NCI-H69 (cell line): ENCODE measurements around the gene CCDC14.
"Not testable (repeated sequence)": the region's sequence is repeated elsewhere in the genome, so short reads cannot be mapped to it uniquely, and the experiment has no call there.

ENCODE experiments used
- DNase-seq: peaks from one replicate; lab custom pipeline; 2025; lab: John Stamatoyannopoulos, UW

Gene CCDC14

DNA sequence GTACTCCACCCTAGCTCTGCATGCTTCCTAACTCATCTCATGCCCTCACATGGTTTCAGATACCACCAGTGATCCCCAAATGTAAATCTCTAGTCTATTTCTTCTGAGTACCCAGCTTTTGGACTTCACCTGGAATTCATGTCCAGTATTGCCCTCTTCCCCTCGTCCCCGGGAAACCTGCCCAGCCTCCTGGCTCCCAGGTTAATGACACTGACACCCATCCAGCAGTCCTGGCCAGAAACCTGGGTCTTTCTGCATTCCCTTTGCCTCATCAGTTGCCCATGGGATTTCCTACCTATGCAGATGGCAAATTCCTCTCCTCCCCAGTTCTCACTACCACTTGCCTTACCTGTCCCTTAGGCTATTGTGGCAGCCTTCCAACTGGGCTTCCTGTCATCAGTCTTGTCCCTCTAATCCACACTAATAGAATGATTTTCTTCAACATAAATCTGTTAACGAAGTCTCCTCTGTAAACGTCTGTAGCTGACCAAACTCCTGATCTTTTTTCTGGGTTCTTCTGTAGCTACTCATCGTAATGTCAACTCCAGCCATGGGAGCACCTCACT lies 61.6 kb downstream of the CCDC14 start:
- peak; percentile 67 for DNase-seq

DNA sequence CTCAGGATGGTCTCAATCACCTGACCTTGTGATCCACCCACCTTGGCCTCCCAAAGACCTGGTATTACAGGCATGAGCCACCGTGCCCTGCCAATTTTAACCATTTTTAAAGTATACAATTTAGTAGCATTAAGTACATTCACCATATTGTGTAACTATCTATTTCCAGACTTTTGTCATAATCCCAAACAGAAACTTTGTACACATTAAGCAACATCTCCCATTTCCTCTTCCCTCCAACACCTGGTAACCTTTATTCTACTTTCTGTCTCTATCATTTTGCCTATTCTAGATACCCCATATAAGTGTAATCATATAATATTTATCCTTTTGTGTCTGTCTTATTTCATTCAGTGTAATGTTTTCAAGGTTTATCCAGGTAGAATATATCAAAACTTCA lies 68.0 kb downstream of the CCDC14 start:
- DNase-seq, result no peak

DNA sequence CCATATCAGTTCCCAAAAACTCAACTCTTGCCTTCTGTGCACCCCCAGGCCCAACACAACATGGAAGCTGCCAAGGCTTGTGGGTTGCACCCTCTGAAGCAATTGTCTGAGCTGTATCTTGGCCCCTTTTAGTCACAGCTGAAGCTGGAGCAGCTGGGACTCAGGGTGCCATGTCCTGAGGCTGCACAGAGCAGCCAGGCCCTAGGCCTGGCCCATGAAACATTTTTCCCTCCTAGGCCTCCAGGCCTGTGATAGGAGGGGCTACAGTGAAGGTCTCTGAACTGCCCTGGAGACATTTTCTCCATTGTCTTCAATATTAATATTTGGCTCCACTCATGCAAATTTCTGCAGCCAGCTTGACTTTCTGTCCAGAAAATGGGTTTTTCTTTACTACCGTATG lies 68.8 kb downstream of the CCDC14 start:
- no peak for DNase-seq

DNA sequence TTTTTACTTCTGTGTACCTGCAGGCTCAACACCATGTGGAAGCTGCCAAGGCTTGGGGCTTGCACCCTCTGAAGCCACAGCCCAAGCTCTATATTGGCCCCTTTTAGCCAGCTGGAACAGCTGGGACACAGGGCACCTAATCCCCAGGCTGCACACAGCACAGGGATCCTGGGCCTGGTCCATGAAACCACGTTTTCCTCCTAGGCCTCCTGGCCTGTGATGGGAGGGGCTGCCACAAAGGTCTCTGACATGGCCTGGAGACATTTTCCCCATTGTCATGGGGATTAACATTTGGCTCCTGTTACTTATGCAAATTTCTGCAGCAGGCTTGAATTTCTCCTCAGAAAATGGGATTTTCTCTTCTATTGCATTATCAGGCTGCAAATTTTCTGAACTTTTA lies 70.0 kb downstream of the CCDC14 start:
- DNase-seq, result not testable (repeated sequence)

DNA sequence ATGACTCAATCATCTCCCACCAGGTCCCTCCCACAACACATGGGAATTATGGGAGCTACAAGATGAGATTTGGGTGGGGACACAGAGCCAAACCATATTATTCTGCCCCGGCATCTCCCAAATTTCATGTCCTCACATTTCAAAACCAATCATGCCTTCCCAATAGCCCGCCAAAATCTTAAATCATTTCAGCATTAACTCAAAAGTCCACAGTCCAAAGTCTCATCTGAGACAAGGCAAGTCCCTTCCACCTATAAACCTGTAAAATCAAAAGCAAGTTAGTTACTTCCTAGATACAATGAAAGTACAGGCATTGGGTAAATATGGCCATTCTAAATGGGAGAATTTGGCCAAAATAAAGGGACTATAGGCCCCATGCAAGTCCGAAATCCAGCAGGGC lies 70.9 kb downstream of the CCDC14 start:
- not testable (repeated sequence) for DNase-seq

DNA sequence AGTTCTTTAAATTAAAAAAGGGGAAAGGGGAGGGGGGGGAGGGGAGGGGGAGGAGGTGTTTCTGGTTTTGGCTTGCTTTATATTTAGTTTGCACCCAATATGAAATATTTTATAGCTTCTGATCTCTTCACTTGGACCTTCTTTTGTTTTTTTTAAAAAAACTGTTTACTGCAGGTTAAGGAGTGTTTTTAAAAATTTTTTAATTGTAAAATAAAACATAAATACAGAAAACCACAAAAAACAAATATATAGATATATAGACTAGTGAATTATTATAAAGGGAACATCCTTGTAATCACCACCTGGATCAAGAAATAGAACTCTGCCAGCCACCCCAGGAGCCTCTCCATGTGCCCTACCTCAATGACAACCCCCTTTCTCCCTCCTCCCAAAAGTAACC lies 76.0 kb downstream of the CCDC14 start:
- DNase-seq, result no peak

DNA sequence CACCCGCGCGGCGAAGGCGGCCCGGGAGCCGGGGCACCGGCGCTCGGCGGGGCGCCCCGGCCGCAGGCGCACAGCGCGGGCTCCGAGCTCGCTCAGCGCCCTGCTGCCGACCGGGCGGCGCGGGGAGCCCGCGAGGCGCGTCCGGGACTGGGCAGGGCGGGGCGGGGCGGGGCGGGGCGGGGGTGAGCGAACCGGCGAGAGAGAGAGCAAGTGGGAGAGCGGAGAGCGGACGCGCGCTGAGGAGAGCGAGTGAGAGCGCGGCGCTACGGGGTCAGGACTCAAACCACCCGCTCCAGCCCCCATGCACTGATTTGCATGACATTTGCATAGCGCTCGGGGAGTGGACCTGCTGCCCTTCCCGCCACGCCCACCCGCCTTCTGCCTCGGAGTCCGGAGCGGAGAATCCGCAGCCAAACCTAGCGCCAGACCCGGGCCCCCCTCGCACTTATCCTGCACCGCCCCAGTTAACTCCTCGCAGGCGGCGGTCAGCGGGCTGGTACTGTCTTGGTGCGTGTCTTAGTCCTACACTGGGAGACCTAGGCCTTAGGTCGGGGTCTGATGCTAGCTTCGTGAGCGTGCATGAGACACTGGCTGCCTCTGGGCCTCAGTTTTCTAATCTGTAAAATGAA lies 76.7 kb downstream of the CCDC14 start, which contains the start of gene MYLK:
Gene MYLK, minus strand, starts transcription at position 130 of the 629 bp plus-strand sequence. CDS start 90,491 bp downstream, outside the sequence.
- DNase-seq, result peak; percentile 79

DNA sequence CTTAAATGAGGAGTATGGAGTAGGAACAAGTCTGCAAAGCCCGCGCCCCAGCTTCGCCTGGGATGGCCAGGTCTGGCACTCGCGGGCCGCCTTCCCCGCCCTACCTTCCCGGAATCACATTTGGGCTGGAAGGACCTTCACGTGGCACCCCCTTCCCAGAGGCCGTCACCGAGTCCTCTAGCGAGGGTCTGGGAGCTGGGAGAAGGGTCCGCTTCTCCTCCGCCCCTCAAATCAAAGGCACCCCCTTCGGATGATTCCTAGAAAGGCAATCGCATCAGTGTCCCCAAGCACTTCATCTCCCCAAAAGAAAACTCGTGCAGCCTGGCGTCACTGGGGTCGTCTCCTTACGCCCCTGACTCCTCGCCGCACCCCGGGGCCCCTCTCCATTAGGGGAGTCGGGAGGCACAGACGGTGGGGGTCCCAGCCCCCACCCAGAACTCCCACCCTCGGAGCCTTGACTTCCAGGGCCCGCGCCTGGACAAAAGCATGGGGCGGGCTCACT lies 77.3 kb downstream of the CCDC14 start:
- no peak for DNase-seq

DNA sequence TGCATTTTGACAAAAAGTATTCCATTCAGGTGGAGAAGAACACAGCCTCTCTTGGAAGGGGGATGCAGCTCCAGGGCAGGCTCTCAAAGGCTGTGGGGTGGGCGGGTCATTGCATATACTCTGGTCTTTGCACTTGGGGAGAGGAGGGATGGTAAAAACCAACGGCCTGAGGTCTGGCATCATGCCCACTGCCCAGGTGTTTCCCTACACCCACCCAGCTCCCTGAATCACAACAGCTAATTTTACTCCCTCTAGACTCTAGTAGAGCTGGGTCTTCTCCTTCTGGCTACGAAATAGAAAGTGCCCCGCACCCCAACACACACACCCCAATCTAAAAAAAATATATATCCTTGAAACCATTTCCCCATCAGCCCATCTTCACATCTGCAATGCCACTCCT lies 77.9 kb downstream of the CCDC14 start:
- peak; percentile 56 for DNase-seq

DNA sequence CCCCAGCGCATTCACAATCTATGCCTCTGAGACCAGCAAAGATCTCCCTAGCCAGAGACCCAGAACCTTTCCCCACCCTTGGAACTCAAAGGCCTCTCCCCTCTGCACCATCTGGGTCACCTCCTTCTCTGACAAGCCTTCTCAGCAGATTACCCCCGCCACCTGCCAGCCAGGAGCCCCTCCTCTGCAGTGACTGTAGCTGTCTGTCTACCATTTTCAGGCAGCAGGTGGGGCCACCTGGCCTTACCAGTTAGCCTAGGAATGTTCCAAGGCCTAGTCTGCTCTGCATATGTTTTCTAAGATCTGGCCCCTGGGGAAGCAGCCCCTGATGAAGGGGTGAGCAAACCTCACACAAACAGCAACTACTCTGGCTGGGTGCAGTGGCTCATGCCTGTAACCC lies 79.3 kb downstream of the CCDC14 start:
- peak; percentile 33 for DNase-seq

DNA sequence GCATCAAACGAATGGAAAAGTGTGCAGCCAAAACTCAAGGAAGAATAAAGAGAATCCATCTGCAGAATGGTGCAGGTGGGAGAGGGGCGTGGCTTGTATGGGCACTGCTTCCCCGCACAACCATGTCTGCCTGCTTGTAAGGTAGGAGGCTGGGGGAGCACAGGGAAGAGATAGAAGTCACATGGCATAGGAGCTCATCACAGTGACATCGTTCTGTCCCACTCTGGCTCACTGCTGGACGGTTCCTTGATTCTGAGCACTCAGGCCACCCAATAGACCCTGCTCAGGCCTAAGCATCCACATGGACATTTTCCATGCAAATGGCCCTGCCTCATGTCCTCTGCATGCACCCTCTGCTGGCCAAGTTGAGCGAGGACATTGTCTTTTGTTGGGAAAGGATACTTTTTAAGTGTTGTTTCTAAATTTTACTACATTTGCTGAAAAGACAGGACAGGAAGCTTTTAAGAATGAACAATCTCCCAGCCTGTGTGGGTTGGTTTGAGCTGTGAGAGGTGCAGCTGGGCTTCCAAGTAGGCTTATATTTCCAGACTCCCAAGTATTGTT lies 79.9 kb downstream of the CCDC14 start:
- peak; percentile 34 for DNase-seq

DNA sequence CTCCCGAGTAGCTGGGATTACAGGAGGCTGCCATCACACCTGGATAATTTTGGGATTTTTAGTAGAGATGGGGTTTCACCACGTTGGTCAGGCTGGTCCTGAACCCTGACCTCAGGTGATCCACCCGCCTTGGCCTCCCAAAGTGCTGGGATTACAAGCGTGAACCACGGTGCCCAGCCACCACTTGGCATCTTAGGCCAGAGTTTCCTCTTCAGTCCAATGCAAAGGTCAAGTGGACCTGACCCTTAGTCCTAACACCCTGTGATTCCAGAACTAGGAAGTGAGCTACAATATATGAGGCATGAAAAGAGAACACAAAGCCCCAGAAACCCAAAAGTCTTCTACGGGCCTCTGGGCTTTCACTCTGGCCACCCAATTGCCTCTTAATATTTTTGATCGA lies 82.2 kb downstream of the CCDC14 start:
- no peak for DNase-seq

DNA sequence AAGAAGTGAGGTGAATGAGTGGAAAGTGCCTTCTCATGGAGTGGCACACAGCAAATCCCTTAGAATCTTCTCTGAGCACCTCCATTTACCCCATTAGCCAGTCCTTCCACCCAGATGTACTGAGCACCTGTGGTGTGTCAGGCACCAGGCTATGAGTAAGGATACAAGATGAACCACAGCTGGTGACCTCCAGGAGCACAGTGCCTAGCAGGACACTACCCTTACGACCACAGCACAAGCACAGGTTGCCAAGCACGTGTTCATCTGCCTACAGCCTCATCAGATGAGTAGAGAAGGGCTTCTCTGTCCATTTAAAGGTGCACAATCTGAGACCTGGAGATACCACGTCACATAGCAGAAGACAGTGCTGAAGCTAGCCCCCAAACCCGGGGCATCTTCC lies 83.1 kb downstream of the CCDC14 start:
- no peak for DNase-seq

DNA sequence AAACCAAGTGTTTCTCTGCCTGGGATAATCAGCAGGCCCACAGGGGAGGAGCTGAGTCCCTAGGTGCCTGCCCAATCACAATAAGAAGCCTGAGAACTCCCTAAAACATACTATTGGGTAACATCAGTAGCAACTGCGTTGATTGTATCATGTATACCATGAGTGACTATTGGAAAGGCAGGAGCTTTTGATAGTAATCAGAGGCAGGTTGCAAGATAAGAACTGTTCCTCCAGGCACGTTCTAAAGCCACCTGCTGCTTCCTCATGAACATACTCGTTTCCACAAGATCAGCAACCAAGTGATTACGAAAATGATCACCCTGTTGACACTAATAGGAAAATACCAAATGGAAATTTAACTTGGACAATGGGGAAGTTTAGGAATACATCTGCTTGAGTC lies 83.6 kb downstream of the CCDC14 start:
- no peak for DNase-seq

DNA sequence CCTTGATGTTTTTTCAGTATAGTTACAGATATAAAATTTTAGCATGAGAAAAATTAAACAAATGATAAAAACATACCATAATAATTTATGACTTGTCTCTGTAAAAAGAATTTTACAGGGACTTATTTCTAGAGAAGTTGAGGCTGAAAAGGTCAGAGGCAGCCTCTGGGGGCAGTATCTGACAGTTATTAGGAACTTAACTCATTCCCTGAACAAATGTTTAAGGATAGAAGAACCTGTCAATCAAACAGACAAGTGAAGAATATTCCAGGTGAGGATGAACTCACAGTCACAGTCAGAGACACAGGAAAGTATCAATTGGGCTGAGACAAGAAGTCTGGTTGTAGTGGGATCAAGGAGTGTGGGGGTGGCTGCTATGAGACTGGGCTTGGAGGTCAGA lies 84.2 kb downstream of the CCDC14 start:
- DNase-seq, result peak; percentile 0

DNA sequence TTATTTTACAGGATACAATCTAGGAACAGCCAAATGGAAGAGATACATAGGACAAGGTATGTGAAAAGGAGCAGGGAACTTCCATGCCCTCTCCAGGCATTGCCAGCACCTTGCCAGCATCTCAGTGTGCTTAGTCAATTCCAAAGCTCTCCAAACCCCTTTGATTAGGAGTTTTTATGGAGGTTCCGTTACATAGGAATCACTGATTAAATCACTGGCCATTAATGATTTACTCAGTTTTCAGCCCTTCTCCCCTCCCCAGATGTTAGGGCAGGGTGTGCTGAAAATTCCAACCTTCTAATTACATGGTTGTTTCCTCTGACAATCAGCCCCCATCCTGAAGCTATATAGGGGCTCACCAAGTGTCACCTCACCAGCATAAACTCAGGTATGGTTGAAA lies 88.4 kb downstream of the CCDC14 start:
- DNase-seq, result peak; percentile 1

DNA sequence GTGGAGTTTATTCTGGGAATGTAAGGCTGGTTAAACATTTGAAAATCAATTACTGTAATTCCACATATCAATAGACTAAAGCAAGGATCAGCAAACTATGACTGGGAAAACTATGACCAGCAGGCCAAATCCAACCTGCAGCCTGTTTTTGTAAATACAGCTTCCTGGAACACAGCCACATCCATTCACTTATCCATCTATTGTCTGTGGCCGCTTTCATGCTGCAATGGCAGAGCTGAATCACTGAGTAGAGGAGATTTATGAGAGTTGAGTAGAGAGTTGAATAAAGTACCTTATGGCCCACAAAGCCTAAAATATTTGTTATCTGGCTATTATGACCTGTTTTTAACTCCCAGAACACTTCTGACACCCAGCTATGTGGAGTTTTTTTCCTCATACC lies 89.1 kb downstream of the CCDC14 start:
- peak; percentile 77 for DNase-seq

DNA sequence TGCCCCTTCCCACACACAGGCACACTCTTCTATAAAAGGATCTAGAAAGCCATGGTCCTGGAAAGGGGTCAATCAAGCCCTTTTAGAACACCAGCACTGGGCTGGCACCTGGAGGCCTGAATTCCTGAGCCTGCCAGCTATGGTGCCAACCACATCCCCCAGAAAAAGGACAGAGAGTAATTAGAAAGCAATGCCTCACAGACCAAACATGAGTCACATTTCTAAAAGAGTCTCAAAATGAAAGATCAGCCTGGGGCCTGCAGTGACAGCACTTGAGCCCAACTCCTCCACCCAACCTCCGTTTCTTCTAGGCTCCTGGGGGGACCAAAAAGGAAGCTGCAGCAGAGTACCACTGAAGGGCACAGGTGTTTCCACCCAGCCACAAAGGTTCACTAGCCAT lies 91.0 kb downstream of the CCDC14 start:
- DNase-seq, result no peak

DNA sequence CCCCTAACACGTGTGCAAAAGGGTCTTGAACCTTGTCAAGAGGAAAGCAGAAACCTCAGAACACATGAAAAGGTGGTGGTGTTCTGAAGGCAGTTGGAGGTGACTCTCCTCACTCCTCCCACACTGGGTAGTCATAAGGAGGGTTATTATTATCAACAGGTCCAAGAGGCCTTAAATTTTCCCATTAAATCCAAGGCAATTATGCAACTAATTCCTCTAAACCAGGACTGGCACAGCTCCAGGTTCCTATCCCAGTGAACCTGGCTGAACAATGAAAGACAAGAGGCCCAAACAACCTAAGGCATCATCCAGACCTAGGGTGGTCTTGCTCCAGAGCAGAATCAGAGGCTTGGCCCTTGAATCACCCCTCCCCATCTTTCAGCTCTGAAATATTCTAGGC lies 91.9 kb downstream of the CCDC14 start:
- peak; percentile 12 for DNase-seq

DNA sequence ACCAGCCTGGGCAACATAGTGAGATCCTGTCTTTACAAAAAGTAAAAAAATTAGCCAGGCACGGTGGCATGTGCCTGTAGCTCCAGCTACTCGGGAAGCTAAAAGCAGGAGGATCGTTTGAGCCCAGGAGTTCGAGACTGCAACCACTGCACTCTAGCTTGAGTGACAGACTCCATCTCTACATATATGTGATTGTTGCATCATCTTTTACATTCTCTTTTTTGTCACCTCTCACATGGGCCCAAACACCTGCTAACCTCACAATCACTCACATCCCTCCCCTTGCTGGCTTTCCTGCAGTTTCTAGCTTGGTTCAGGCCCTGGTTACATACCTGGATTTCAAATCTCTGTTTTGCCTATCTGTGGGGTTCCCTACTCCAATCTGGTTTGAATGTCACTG lies 96.3 kb downstream of the CCDC14 start:
- DNase-seq, result no peak
